NB4 (cell line): ENCODE data around the gene GHDC.

Experiments used
- MAX ChIP-seq: IDR thresholded peaks from 2 replicates; pipeline ENCODE4 v1.6.1; 2011; ENCODE audit warnings: low read depth, low read length
- TF ChIP-seq, protein P1 (sequence below): IDR thresholded peaks from one replicate; pipeline ENCODE4 v1.5.1; 2012; ENCODE audit warnings: low read depth, low read length

GRCh38 chr17:42225646-42226045 lies 31.4 kb upstream of the GHDC start:
- TF ChIP-seq, protein P1, sequence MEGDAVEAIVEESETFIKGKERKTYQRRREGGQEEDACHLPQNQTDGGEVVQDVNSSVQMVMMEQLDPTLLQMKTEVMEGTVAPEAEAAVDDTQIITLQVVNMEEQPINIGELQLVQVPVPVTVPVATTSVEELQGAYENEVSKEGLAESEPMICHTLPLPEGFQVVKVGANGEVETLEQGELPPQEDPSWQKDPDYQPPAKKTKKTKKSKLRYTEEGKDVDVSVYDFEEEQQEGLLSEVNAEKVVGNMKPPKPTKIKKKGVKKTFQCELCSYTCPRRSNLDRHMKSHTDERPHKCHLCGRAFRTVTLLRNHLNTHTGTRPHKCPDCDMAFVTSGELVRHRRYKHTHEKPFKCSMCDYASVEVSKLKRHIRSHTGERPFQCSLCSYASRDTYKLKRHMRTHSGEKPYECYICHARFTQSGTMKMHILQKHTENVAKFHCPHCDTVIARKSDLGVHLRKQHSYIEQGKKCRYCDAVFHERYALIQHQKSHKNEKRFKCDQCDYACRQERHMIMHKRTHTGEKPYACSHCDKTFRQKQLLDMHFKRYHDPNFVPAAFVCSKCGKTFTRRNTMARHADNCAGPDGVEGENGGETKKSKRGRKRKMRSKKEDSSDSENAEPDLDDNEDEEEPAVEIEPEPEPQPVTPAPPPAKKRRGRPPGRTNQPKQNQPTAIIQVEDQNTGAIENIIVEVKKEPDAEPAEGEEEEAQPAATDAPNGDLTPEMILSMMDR = no peak
- no peak for TF ChIP-seq MAX
